GM04503 (cell line): ENCODE results near the gene SYF2.
"Not testable (repeated sequence)": the region's sequence is repeated elsewhere in the genome, so short reads cannot be mapped to it uniquely, and the experiment has no call there.

Experiments used
- DNase-seq: peaks from one replicate; pipeline ENCODE4 v3.0.0-alpha.2; 2012; ENCODE audit warnings: low read depth

Gene SYF2

GRCh38 chr1:25206201-25206600, 26.1 kb downstream of the SYF2 start:
- no peak for DNase-seq

- DNase-seq = no peak
These were observed 26.5 kb downstream of the SYF2 start for GRCh38 chr1:25205786-25206185.

DNA sequence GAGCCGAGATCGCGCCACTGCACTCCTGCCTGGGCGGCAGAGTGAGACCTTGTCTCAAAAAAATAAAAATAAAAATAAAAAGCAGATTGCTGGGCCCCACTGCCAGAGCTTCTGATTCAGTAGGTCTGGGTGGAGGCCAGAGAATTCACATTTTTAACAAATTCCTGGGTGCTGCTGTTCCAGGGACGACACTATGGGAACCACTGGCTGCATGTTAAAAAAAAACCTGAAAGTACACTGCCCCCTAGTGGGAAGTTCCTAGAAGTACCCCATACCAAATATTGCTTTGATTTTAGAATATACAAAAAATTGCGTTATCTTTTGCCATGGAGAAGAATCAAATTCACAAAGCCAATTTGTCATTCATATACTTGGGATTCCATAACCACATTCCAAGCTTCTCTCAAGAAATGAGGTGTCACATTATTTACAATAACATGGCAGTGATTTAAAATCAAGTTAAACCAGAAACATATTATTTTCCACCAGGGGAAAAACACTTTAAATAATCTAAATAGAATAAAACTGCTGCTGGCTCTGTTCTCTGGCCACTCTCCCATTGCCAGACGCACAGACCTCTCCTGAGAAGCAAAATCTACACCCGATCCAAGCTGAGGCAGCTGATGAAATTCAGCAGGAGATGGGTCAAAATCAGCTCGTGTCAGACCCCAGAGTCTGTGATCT, 27.4 kb downstream of the SYF2 start:
- peak; percentile 58 for DNase-seq

GRCh38 chr1:25201006-25201405, 31.3 kb downstream of the SYF2 start:
- DNase-seq = no peak

DNA sequence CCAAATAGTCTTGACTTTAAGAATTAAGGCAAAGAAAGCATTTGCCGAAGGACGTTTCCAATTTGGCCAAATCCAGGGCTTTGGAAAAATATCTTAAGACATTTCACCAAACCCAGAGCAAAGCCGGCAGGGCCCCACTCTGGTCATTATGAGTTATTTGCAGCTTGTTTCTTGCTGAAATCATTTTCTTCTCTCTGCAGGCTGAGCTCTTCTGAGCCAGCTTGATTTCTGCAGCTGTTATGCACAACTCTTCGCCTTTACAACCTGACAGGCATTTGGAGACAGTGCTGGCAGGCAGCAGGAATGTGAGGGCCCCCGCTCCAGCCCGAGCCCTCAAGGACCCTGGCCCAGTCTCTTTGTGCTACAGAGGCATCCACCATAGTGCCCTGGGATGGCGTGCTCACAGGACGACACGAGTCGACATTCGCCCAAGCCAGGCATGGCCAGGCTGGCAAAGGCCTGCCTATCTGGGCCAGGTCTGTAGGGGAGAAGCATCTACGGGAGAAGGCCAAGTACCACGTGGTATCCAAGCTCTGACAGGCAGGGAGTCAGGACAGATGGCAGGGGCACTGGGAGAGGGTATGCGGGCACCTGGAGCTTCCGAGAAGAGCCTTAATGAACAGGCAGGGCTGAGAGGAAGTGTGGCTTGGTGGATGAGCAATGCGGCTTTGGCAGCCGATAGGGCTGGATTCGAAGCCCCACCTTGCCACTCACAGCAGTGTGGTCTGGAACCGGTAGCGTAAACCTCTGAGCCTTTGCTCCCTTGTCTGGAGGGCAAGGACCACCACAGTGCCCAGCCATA, 32.3 kb downstream of the SYF2 start:
- no peak for DNase-seq

GRCh38 chr1:25198663-25199252, 33.5 kb downstream of the SYF2 start:
- DNase-seq = peak; percentile 21

DNA sequence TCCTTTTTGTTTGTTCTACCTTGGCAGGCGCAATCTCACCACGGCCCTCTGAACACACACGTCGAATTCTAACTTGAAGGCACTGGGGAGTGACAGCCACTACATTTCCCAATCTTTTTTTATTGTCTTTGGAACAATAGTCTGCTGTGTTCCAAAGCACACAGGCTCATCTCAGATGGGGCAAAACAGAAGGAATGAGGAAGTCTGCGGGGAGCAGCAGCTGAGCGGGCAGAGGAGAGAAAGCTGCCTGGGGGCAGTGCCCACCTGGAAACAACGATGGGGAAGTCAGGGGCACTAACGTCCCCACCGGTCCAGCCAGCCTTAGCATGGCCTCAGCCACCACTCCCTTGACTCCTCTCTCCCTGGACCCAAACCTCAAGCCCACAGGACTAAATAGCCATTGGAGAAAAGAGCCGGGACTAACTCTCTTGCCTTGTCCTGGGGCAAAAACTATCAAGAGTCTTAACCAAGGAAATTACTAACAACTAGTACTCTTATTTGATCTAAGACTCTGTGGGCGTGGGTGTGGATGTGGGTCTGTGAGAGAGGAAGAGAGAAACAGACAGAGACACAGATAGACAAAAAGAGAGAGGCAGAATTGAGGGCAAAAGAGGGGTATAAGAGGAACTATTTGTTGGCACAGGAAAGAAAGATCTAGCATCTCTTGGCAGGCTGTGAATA, 34.2 kb downstream of the SYF2 start:
- no peak for DNase-seq

- DNase-seq = no peak
These were observed 34.9 kb downstream of the SYF2 start for GRCh38 chr1:25197235-25197975.

DNA sequence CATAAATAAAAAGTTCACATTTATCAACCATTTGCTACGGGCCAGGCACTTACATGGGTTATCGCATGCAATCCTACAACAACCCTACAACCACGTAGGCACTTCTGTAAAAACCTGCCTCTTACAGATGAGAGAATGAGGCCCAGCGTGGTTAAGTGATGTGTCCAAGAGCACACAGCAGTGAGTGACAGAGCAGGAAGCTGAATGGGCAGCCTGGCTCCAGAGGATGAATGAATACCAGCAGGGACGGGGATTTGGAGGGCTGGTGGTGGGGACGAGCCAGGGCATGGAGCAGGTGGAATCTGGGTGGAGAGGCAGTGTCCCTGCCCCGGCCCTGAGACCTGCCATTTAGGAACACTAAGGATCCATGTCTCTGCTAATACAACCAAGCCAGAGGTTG, 35.5 kb downstream of the SYF2 start:
- DNase-seq = no peak

DNA sequence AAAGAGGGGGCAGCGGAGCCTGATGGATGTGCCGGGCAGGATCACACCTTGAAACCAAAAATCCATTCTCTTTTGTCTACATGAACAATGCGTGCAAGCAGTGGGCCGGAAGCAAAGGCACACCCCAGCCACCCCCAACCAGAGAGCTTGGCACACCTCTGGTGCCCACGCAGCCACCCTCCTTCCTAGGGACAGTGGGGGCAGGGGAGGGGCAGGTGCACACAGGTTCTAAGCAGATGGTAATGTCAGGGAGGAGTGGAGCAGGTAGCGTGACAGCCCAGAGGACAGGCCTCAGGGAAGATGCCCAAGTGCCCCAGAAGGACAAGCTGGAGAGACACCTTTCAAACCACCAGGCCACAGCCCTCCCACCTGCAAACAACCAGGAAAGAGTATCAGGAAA, 36.5 kb downstream of the SYF2 start:
- no peak for DNase-seq

DNA sequence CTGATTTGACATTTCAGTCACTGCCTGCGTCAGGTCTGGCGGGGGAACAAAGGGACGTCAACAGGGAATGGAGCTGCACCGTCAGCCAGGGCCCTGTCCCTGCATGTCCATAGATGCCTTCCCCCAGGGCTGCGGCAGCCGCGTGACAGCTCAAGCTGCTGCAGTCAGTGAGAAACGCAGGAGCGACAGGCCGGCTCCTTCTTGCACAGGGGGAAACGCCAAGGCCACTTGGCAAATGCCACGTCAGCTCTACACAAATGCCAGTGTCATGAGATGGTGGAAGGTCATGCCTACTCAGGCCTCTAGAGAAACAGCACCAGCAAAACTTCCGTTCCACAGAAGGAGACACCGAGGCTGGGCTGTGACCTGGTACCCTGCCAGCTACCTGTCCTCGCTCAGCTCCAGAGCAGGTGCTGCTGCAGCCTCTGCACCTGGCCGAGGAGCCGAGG, 37.7 kb downstream of the SYF2 start:
- no peak for DNase-seq

- DNase-seq = no peak
These were observed 38.2 kb downstream of the SYF2 start for GRCh38 chr1:25194054-25194453.

DNA sequence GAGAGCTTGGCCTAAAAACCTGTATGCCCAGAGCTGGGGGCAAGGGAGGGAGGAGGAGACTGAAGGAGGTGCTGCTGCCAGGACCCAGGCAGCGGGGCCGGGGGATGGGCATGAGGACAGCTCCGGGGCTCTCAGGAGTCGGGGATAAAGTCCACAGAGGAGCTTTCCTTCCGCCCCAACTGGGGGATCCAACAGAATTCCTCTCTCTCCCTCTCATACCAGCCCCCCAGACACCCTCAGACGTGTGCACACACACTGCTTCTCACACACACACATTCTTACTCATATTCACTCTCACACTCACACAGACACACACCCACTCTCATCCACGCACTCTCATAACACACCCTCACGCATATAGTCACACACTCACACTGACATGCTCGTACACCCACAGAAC, 39.1 kb downstream of the SYF2 start:
- no peak for DNase-seq

GRCh38 chr1:25192154-25192553, 40.1 kb downstream of the SYF2 start:
- DNase-seq = no peak

- DNase-seq = no peak
These were observed 42.0 kb downstream of the SYF2 start for GRCh38 chr1:25190260-25190659.

DNA sequence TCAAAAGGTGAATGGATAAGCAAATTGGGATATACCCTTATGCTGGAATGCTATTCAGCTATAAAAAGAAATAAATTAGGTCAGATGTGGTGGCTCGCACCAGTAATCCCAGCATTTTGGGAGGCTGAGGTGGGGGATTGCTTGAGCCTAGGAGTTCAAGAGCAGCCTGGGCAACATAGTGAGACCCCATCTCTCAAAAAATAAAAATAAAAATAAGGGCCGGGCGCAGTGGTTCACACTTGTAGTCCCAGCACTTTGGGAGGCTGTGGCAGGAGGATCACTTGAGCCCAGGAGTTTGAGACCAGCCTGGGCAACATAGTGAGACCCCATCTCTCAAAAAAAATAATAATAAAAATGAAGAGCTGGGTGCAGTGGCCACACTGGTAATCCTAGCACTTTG, 44.4 kb downstream of the SYF2 start:
- DNase-seq = not testable (repeated sequence)

- no peak for DNase-seq
These were observed 45.2 kb downstream of the SYF2 start for GRCh38 chr1:25187077-25187476.

- DNase-seq = no peak
These were observed 45.9 kb downstream of the SYF2 start for GRCh38 chr1:25186161-25187007.

GRCh38 chr1:25185409-25186160, 46.7 kb downstream of the SYF2 start:
- DNase-seq = no peak
